Hepatocyte (in vitro differentiated cells): ENCODE measurements around the gene EIF6. TPM values are rescaled to one million over a fixed set of nuclear protein-coding genes. Genes with fewer than 3 reads are reported as not detected.
"Not testable (repeated sequence)": the region's sequence is repeated elsewhere in the genome, so short reads cannot be mapped to it uniquely, and the experiment has no call there.

Experiments used
- DNase-seq: peaks from one replicate; pipeline ENCODE4 v3.0.0-alpha.2; 2016; ENCODE audit warnings: low spot score
- H2AFZ ChIP-seq: fragments of 200-600 bp; sonication (generic); 2 replicates; pipeline ENCODE4 v1.6.0; 2016; ENCODE audit warnings: antibody characterized with exemption, mild to moderate bottlenecking
- H3K27ac ChIP-seq: fragments of 200-600 bp; sonication (generic); 2 replicates; pipeline ENCODE4 v1.5.1; 2016; ENCODE audit warnings: mild to moderate bottlenecking
- H3K27me3 ChIP-seq: fragments of 200-600 bp; sonication (generic); 2 replicates; pipeline ENCODE4 v1.6.1; 2016
- H3K36me3 ChIP-seq: fragments of 200-600 bp; sonication (generic); replicated peaks from 2 replicates; pipeline ENCODE4 v1.5.1; 2016; ENCODE audit warnings: low read depth; ENCODE audit not compliant: insufficient read depth
- H3K4me1 ChIP-seq: fragments of 200-600 bp; sonication (generic); 2 replicates; pipeline ENCODE4 v1.5.1; 2016; ENCODE audit warnings: mild to moderate bottlenecking, moderate library complexity; ENCODE audit not compliant: insufficient read depth
- H3K4me2 ChIP-seq: fragments of 200-600 bp; sonication (generic); 2 replicates; pipeline ENCODE4 v1.6.0; 2016
- H3K4me3 ChIP-seq: fragments of 200-600 bp; sonication (generic); 2 replicates; pipeline ENCODE4 v1.5.1; 2016; ENCODE audit warnings: mild to moderate bottlenecking
- H3K79me2 ChIP-seq: fragments of 200-600 bp; sonication (generic); 2 replicates; pipeline ENCODE4 v1.6.0; 2017; ENCODE audit warnings: mild to moderate bottlenecking
- H3K9me2 ChIP-seq: fragments of 200-600 bp; sonication (generic); replicated peaks from 2 replicates; pipeline ENCODE4 v1.6.0; 2017; ENCODE audit warnings: mild to moderate bottlenecking; ENCODE audit not compliant: insufficient read depth
- H3K9me3 ChIP-seq: fragments of 200-600 bp; sonication (generic); 2 replicates; pipeline ENCODE4 v1.5.1; 2016; ENCODE audit warnings: low read depth, mild to moderate bottlenecking
- H4K20me1 ChIP-seq: fragments of 200-600 bp; sonication (generic); 2 replicates; pipeline ENCODE4 v1.6.0; 2016; ENCODE audit warnings: mild to moderate bottlenecking; ENCODE audit not compliant: insufficient read depth, poor library complexity, severe bottlenecking
- EZH2 ChIP-seq: fragments of 200-600 bp; sonication (generic); IDR thresholded peaks from 2 replicates; pipeline ENCODE4 v1.6.1; 2016; ENCODE audit warnings: antibody characterized with exemption, mild to moderate bottlenecking, borderline replicate concordance
- EZH2phosphoT487 ChIP-seq: fragments of 200-600 bp; sonication (generic); IDR thresholded peaks from one replicate; pipeline ENCODE4 v1.6.1; 2018; ENCODE audit warnings: antibody characterized with exemption, mild to moderate bottlenecking, low read depth, moderate library complexity; ENCODE audit not compliant: unreplicated experiment, severe bottlenecking
- WGBS: methylation state at CpG from one replicate; pipeline ENCODE4 v1.1.6; 2016; ENCODE audit warnings: low lambda C conversion rate; ENCODE audit errors: missing lambda C conversion rate; 5-methylcytosine and 5-hydroxymethylcytosine counted together
- polyA plus RNA-seq: library from polyadenylated mRNA; unstranded; fragments of >200 nt; fragmentation: Nextera tagmentation; extraction: Ambion mirVana; gene quantifications from 2 replicates; pipeline ENCODE4 v1.2.1, GENCODE V29; 2016
- total RNA-seq: library from RNA; depleted of rRNA; stranded (reverse); fragments of >200 nt; gene quantifications from 2 replicates; pipeline ENCODE4 v1.2.3, GENCODE V29; 2014
- TF ChIP-seq, protein P1 (sequence below): fragments of 200-600 bp; sonication (generic); IDR thresholded peaks from 2 replicates; pipeline ENCODE4 v1.5.1; 2016; ENCODE audit warnings: antibody characterized with exemption, mild to moderate bottlenecking; ENCODE audit not compliant: poor library complexity

The EIF6 gene
- total and polyA plus RNA-seq, 2 experiments from 2014 or later: 112 to 230 TPM

DNA sequence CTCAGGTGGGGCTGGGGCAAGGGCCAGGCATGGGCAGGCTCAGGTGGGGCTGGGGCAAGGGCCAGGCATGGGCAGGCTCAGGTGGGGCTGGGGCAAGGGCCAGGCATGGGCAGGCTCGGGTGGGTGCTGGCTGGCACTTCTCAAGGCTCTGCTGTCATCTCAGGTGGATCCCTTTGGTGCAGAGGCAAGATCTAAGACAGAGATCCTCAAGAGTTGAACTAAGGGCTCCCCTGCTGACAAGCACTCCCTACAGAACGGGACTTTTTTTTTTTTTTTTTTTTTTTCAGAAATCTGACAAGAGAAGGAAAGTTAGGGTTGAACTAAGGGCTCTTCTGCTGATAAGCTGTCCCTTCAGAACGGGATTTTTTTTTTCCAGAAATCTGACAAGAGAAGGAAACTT is 31.6 kb downstream of the EIF6 start:
- no peak overlapping the region for H3K4me3 ChIP-seq
- no peak for DNase-seq
- no peak overlapping the region for H3K27ac ChIP-seq
- no peak overlapping the region for H2AFZ ChIP-seq
- H3K36me3 ChIP-seq: no peaks in the 10 kb centered on the region
- H3K9me2 ChIP-seq: no peaks in the 10 kb centered on the region
- H3K79me2 ChIP-seq: no peaks in the 10 kb centered on the region
- no peak for TF ChIP-seq EZH2phosphoT487
- TF ChIP-seq, protein P1, sequence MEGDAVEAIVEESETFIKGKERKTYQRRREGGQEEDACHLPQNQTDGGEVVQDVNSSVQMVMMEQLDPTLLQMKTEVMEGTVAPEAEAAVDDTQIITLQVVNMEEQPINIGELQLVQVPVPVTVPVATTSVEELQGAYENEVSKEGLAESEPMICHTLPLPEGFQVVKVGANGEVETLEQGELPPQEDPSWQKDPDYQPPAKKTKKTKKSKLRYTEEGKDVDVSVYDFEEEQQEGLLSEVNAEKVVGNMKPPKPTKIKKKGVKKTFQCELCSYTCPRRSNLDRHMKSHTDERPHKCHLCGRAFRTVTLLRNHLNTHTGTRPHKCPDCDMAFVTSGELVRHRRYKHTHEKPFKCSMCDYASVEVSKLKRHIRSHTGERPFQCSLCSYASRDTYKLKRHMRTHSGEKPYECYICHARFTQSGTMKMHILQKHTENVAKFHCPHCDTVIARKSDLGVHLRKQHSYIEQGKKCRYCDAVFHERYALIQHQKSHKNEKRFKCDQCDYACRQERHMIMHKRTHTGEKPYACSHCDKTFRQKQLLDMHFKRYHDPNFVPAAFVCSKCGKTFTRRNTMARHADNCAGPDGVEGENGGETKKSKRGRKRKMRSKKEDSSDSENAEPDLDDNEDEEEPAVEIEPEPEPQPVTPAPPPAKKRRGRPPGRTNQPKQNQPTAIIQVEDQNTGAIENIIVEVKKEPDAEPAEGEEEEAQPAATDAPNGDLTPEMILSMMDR: no peak
- no peak for TF ChIP-seq EZH2
- 58% methylated on average over 3 of the region's 3 CpGs for WGBS
- H3K4me2 ChIP-seq: no peak overlapping the region
- H3K4me1 ChIP-seq: no peaks in the 10 kb centered on the region
- no peaks in the 10 kb centered on the region for H4K20me1 ChIP-seq
- H3K9me3 ChIP-seq: no peaks in the 10 kb centered on the region
- H3K27me3 ChIP-seq: no peaks in the 10 kb centered on the region

DNA sequence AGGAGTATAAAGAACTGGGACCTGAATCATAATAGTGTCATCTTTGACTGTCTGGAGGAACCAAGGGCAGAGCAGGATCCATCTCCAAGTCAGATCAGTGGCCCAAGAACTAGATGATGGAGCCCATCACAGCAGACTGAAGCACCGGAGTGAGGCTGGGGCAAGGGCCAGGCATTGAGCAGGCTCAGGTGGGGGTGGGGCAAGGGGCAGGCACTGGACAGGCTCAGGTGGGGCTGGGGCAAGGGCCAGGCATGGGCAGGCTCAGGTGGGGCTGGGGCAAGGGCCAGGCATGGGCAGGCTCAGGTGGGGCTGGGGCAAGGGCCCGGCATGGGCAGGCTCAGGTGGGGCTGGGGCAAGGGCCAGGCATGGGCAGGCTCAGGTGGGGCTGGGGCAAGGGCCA is 32.0 kb downstream of the EIF6 start:
- not testable (repeated sequence) for H3K9me3 ChIP-seq, H3K27ac ChIP-seq

DNA sequence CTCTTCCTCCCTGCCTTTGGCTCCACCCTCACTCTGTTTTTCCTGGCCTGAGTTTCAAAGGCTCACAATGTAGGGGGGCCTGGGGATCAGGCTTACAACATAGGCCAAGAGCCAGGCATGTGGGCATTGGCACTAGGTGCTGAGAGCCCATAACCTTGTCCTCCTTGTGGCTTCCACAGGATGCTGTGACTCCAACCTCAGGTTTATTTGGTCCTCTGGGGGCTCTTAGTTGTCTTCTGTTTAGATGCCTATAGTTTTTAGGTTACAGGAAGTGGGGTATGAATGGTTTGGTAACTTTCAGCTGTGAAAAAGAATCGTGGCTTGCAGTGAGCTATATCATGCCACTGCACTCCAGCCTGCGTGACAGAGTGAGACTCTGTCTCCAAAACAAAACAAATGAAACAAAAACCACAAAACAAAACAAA is 32.5 kb downstream of the EIF6 start:
- Histone ChIP-seq H3K9me2 (no peaks in the 10 kb centered on the region), H3K27me3 (no peaks in the 10 kb centered on the region), H3K9me3 (no peaks in the 10 kb centered on the region), H3K4me2 (no peak overlapping the region), H3K4me1 (no peaks in the 10 kb centered on the region), H4K20me1 (no peaks in the 10 kb centered on the region), H3K36me3 (no peaks in the 10 kb centered on the region), H3K79me2 (no peaks in the 10 kb centered on the region), H2AFZ (no peak overlapping the region), H3K4me3 (no peak overlapping the region), H3K27ac (no peak overlapping the region)
- TF ChIP-seq, protein P1: no peak
- TF ChIP-seq EZH2 (no peak), EZH2phosphoT487 (no peak)
- no peak for DNase-seq
- 82% methylated on average over 2 of the region's 2 CpGs for WGBS

More for the DNA sequence above, 32.0 kb downstream of the EIF6 start:
- not testable (repeated sequence) for H3K79me2 ChIP-seq, H2AFZ ChIP-seq, H3K9me2 ChIP-seq, H3K4me3 ChIP-seq, H4K20me1 ChIP-seq, H3K36me3 ChIP-seq, DNase-seq, H3K4me2 ChIP-seq, H3K4me1 ChIP-seq, H3K27me3 ChIP-seq
- WGBS: 100% methylated on average over 1 of the region's 2 CpGs

DNA sequence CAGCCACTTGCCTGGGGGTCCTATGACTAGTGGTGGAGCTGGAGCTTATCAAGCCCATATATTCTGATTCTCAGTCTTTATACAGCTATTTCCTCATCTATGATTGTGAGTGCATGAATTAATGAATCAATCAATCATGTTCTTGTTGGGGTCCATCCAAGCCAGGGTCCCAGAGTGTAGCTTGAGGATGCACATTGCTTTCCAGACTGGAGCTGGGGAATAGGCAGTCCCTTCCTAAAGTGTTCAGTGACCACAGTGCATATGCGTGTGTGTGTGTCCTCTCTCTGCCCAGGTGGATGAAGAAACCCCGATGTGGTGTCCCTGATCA is 33.0 kb downstream of the EIF6 start:
- H4K20me1 ChIP-seq: no peaks in the 10 kb centered on the region
- no peaks in the 10 kb centered on the region for H3K9me2 ChIP-seq
- H3K4me3 ChIP-seq: no peak overlapping the region
- no peaks in the 10 kb centered on the region for H3K4me1 ChIP-seq
- no peaks in the 10 kb centered on the region for H3K36me3 ChIP-seq
- TF ChIP-seq EZH2 (no peak), EZH2phosphoT487 (no peak)
- TF ChIP-seq, protein P1: no peak
- H3K27me3 ChIP-seq: no peaks in the 10 kb centered on the region
- H2AFZ ChIP-seq: no peak overlapping the region
- H3K9me3 ChIP-seq: no peaks in the 10 kb centered on the region
- WGBS: 91% methylated on average over 2 of the region's 2 CpGs
- no peak overlapping the region for H3K4me2 ChIP-seq
- H3K79me2 ChIP-seq: no peaks in the 10 kb centered on the region
- DNase-seq: no peak
- H3K27ac ChIP-seq: no peak overlapping the region
